OCI-M2 (cell line): ENCODE results near the gene PRKAG2.
"Not testable (repeated sequence)": the region's sequence is repeated elsewhere in the genome, so short reads cannot be mapped to it uniquely, and the experiment has no call there.

Experiments used
- DNase-seq: peaks from one replicate; lab custom pipeline; 2025; ENCODE audit not compliant: unreplicated experiment; lab: John Stamatoyannopoulos, UW

PRKAG2 gene

DNA sequence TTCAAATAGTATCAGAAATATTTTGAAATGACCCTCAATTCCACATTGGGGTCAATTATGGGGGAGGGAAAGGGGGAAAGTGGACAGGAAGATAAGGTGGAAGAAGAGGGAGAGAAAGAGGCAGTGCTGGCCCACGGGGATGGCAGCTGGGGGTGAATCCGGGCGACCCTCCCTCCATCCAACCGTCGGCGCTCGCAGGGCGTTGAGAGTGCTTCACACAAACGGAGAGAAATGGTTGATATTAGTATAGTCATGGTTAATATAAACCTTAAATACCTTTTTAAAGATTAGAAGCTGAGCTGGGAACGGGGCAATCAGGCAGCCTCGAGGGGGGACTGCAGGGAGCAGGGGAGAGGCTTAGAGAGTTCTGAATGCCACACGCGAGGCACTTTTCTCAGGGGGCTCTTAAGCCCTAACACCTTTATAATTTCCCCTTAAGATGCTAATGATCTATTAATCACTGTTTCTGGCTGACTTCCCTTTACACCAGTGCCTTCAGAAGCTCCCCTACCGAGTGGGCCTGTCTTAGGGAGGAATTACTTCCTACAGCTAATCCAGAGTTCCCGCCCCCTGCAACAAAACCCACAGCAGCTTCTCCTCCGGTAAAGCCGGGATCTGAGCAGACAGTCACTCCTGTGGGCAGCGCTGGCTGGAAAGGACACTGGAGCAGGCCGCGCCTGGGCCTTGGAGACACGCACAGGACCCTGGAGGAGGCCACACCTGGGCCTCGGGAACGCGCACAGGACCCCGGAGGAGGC, 39.5 kb downstream of the PRKAG2 start:
- DNase-seq = no peak

DNA sequence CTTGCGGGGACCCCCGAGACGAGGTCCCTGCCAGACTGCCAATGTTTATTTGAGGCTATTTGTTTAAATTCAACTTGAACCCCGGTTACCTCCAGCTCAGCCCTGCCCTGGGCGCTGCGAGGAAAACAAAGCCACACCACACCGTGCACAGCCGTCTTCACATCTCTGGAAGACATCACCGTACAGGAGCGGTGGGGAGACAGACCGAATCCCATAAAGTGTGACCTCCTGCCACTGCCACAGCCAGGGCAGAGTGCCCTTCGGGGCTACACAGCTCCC, 40.0 kb downstream of the PRKAG2 start:
- DNase-seq = no peak

DNA sequence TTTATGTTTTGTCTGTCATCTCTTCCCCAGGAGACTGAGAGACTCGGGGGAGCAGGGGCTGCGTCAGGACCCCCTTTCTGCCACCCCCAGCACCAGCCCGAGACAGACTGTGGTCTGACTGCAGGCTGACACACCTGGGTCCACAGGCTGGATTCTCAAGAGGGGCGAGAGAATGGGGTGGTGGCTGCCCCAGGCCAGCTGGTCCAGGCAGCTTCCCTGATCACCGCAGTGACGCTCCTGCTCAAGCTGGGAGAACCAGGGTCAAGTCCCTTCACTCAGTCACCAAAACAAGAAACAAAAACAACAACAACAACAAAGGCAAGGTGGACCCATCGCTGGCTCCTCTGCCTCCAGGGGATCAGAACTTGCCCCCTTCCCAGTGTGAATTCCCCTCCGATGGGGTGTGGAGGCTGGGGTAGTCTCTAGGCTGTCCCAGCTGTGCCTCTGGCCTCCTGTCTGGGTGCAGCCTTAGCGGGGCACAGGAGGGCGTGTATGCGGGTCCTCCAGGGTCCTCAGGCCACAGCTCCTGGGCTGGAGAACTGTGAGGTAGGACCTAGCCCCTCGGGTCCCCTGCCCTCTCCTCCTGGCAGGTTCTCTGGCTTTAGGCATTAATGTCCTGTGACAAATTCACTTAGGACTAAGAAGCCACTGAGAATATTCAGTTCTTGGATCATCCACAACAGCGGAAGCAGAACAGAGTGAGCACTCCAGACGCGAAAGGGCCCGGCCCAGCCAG, 40.6 kb downstream of the PRKAG2 start:
- DNase-seq = no peak

DNA sequence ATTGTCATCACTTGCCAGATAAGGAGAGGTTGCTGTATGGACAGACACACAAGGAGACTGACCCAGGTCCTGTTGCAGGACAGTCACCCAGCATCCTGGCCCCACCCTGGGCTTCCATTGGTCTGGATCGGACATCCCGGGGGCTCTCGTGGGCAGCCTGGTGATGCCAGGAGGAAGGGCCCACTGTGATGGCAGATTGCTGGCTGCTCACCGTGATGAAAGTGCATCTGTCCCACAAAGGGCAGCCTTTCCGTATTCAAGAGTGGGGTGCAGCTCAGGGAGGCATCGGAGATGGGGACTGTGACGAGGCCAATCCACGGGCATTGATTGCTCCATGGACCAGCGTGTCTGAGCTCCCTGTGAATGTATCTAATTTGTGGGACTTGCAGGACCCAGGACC, 41.3 kb downstream of the PRKAG2 start:
- no peak for DNase-seq

DNA sequence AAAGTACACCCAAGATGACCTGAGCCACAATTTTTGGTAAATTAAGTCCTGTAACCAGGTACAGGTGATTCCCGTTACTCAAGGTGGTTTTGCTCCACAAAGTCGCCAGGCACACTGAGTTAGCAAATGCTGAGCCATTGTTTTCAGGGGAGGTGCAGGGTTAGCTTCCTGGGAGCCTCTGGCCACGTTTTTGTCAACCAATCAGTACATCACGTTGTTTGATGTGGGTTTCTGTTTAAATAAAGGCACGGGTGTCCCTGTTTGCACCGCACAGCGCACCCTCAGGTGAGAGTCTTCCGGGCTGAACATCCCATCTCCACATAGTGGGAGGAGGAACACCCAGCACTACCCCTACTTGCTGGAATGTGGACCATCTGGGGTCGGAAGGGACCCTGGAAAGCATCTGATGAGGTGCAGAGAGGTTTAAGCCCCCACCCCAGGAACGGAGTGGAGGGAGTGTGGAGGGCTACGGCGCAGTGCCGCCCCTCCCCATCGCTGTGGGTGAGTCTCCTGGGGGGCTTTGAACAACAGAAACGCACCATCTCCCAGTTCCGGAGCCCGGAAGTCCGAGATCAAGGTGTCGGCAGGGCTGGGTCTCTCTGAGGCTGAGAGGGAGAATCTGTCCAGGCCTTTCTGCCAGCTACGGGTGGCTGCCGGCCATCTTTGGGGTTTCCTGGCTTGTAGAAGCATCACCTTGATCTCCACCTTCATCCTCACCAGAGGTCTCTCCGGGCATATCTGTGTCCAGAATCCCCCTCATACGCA, 42.5 kb downstream of the PRKAG2 start:
- DNase-seq = no peak

DNA sequence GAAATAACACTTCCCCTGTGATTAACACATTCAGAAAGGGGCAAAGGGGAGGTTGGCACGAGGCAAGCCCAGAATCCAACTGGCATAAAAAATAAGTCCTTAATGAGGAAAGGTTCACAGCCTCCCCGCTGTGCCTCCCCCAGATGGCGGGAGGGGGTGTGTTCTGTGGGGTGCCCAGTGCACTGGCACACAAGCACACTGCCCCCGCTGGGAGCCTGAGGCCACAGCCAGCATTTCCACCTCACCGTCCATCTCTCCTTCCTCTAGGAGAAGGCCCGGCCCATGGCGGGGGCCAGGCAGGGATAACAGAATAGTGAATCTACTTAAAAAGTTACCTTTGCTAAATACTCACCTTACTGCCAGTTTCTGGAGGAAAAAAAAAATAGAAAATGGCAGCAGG, 43.2 kb downstream of the PRKAG2 start:
- DNase-seq = no peak

DNA sequence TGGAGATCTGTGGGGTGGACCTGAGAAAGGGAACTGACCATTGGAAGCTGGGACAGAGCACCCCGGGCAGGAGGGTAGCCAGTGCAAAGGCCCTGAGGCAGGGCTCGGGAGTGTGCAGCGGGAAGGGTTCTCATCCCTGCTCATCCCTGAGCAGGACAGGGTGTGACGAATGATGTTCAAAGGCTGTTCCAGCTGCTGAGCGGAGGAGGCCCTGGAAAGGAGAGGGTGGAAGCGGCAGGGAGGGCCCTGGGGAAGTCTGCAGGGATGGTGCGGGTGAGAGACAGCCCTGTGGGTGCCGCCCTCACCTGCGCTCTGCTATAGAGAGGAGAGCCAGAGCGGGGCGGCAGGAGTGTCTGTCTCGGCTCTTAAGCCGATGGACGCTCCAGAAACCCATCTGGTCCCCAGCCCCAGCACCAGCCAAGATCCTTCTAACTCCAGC, 43.7 kb downstream of the PRKAG2 start:
- no peak for DNase-seq

DNA sequence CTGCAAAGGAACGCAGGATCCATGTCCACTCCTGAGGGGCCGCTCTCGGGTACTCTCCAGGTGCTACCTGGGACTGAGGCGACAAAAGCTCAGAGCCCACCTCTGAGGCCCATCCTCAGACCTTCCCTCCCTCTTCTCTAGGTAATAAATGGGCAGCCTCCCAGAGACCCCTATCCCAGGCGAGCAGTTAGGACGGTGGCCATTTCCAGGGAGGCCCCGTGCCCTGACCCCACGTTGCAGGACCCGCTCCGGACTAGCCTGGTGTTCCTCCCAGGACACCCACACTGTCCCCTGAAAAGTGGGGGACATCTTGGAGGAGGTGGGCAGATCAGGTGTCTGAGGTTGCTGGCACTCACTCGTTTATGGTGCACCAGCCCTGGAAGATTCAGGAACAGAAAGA, 44.3 kb downstream of the PRKAG2 start:
- no peak for DNase-seq

DNA sequence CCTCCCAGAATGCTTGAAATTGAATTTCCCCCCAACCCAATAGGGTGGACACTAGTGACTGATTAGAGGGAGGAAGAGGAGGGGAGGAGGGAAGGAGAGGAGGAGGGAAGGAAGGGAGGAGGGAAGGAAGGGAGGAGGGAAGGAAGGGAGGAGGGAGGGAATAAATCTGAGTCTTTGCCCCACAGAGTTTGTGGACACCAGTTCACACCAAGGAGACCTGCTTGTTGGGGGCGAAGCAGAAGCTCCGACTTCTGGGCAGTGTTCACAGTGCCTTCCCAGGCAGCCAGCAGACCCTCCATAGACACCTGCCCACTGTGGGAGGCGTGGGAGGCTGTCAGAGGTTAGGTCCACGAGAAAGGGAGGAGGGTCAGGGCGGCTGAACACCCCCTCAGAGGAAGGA, 44.8 kb downstream of the PRKAG2 start:
- DNase-seq = no peak

DNA sequence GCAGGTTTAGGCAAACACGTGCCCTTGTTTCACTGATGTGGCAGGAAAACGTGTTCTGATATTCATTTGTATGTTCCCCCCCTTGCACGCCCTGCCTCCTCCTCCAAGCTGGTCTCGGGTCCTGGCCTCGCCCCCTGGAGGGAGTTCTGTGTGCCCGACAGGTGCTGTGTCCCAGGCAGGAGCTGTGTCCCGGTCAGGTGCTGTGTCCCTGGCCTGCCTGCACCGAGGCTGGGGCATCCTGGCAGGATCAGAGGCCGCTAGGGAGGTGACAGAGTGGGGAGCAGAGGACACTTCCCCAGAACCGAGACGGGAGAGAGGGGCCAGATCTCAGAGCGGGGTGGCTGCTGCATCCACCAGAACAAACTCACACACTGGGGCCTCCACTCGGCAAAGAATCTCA, 45.3 kb downstream of the PRKAG2 start:
- no peak for DNase-seq

DNA sequence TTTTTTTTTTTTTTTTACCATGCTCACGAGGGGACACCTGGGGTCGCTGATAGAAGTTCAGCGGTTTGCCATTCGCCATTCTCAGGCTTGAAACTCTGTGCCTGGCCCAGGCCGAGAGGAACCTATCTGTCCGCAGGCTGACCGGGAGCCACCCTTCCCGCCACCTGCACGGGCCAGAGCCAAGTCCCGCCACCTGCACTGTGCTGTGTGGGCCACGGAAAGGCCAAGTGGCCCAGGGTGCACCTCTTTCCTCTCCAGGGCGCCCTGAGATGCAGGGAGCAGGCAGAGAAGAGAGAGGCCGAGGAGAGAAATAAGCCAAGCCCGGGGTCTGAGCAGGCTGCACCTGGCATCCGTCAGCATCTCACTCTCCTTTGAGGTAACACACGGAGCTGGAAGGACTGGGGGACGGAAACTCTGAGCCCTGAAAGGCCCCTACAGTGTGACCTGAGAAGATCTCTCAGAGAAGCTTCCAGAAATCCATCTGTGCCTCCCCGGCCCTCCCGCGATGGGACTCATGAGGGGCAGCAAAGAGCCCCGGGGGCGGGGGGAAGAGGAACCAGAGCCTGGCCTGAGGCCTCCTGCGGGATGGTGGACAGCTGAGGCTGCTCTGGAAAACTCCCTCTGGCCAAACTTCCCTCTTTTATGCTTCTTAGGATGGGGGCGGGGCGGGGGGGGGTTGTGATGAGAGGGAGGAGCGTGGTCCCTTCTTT, 46.6 kb downstream of the PRKAG2 start:
- DNase-seq = no peak

DNA sequence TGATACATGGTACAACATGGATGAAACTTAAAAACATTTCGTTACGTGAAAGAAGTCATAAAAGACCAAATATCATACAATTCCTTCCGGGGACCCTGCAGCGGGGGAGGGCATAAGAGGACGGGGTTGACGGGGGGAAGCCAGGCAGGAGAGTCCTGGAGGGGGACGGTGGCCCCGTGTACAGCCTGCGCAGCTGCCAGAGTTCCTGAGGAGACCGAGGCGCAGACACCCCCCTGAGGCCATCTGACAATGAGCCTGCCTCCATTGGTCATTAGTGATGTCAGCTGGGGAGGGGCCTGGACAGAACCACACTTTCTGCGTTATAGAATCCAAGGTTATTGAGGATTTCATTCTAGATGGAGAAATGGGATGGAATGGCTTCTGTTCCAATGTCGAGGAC, 47.2 kb downstream of the PRKAG2 start:
- no peak for DNase-seq

DNA sequence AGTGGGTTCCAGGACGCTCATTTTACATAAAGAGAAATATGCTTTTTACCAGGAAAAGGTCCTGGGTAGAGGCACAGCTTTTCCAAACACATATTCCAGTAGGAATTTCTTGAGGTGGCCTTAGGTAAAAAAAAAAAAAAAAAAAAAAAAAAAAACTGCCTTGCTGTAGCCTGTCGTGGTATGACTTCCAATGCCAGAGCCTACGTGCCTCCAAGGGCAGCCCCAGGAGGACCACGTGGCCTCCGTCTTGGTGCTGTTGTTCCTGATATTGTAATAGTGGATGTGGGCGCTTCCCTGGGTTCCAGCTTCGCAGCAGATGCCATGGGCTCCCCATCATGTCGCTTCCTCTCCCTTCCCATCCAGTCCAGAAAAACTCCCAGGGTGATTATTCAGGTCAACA, 49.3 kb downstream of the PRKAG2 start:
- no peak for DNase-seq

DNA sequence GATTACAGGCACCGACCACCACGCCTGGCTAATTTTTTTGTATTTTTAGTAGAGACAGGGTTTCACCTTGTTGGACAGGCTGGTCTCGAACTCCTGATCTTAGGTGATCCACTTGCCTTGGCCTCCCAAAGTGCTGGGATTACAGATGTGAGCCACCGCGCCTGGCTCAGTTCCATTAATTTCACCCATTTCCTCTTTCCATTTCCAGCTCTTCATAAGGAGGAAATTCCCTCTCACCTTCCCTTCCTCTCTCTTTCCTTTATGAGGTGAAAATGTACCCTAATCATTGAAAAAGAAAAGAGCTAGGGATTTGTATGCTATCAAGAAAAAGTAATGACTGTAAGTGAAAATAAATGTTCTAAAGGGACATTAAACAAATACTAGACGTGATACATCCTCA, 50.6 kb downstream of the PRKAG2 start:
- DNase-seq = not testable (repeated sequence)

DNA sequence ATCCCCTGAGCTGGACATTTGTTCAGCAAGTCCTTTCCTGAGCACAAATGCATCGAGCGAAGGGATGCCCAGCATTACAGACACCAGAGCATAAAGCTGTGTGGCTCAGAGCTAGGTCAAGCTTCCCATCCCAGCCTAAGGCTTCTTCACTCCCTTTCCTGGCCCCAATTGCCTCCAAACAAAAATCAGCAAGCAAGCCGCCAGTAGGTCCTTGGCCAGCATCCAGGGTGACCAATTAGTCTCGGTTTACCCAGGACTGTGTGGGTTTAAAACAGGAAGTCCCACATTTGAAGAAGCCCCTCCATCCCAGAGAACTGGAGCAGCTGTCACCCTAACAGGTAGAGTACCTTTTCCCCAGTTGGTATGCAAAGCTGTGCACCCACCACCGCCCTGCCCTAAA, 51.2 kb downstream of the PRKAG2 start:
- DNase-seq = no peak

DNA sequence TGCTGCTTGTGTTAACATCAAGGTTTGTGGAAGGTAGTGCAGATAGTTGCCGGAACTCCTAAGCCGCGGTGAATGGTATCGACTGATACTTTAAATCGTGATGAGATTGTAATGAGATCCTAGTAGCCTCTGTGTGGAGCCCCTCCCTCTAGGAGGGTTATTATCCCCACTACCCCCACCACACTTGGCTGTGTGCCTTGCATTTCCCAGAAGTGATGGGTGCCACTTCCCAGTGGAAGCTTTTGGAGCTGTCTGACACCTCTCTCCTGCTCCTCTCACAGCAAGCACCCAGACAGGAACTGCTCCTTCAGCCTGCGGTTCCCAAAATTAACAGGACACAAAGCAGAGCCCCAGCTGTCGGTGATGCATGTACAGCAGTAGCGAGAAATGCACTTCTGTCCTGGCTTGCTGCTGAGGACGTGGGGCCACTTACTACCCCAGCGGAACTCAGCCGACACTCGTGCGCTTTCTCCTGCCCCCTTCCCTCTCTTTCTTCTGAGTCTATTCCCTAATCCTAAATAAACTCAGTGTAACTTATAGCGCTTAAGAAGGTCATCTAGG, 52.5 kb downstream of the PRKAG2 start:
- DNase-seq = no peak

DNA sequence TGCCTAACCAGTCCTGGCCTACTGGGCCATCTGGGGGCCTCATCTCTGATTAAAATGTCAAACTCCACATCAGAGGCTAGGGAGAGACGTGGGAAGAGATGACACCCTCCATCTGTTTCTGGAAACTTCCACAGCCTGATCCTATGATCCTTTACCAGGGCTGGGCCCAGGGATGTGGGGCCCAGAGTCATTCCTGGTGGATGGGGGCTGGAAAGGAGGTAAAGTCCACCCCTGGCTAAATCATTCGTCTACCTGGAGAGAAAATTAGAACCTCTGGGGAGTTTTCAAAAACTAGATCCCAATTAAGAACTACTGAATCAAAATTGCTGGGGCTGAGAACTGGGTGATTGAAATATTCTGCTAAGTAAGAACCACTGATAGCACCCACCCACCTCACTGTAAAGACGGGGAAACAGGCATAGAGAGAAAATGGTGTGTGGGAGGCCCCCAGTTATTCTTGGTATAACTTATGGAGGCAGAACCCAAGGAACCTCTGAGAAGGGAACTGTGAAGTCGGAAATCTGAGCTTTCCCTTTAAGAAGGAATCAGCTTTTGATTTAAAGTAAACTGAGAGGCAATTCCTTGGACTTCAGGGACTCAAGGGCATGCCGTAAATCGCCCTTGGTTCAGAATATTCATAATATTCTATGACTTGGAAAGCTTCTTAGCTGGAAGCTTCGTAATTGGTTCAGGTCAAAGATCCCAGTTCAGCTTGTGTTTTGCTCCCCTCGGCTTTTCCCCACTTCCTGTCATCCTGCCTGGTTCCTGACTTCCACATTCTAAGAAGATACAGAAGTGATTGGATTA, 53.1 kb downstream of the PRKAG2 start:
- DNase-seq = no peak

DNA sequence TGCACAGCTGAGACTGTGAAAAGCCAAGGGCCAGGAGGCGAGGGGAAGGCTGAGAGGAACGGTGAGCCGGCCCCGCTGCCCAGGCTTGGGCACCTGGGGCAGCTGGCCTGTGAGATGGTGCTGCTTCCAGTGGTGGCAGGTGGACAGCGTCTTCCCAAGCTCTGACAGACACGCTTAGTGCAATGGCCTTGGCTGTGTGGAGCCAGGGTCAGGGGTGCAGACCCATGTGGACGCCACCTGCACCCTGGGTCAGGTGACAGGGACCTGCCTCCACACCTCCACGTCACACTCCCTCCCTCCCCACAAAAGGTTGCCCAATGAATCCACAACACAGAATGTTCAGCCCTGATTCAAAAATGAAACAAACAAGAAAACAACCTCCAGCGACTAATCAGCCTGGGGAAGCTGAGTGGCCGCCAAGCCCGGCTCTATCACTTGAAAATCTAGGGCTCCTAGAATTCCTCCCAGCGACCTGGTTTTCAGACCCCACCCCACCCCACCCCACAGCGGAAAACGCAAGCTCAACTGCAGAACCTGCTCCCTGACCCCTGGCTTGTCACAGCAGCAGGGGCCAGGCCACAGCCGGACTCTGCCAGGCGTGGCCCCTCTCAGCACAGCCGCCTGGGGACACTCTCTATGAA, 54.3 kb downstream of the PRKAG2 start:
- no peak for DNase-seq

DNA sequence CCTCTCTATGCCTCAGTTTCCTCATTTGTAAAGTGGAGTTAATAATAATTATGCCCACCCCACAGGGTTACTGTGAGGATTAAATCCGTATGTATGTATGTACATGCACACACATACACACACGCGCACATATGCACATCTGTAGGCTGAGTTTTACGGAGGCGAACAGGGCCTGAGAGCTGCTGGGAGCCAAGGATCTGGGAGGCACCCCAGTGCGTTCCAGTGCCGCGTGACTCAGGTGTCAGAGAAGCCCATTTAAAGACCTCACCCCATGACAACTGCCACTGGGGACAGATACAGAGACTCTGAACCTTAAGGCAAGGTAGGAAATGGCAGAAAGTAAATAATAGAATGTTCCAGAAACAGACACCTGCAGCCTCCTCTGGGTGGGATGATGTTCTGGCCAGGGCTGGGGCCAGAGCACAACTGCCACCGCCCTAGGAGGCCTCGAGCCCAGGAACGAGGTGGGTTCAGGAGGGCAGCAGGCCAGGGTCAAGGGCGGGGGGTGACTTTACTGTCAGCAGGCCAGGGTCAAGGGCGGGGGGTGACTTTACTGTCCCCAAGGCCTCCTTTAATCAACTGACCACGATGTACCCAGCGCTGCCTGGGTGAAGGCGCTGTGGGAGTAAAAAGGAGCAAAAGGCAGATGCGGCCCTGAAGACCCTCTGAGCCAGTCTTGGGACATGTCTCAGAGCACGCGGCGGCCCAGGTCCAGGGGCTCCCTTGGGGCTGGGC, 54.9 kb downstream of the PRKAG2 start:
- no peak for DNase-seq
